Measurements from ENCODE around the gene NTM.

- TF ChIP-seq POLR2A (IDR thresholded peaks at IDR 0.05) (no peak), CTCF (IDR thresholded peaks at IDR 0.05) (no peak)
These were observed 941.7 kb downstream of the NTM start for GRCh38 chr11:132312161-132312560.

All from uterus (tissue), 2 donors.